B cell (primary cell): ENCODE data around the gene TBXA2R. TPM values are rescaled to one million over a fixed set of nuclear protein-coding genes. Genes with fewer than 3 reads are reported as not detected.

Experiments
- ATAC-seq: fragments of 200-7000 bp; cut with Tn5 transposase; one replicate; pipeline ENCODE4 v1.10.0; 2021; ENCODE audit warnings: low read depth, mild to moderate bottlenecking, moderate number of reproducible peaks, moderate library complexity
- CTCF ChIA-PET: fragments of 350-600 bp; sonication (Branson Sonifier 250); formaldehyde crosslinking; loops from one replicate; lab custom pipeline; 2021; ENCODE audit warnings: antibody characterized with exemption, inconsistent platforms; lab: Charles Lee
- POLR2A ChIA-PET: fragments of 350-600 bp; sonication (Branson Sonifier 250); formaldehyde crosslinking; loops from one replicate; lab custom pipeline; 2021; ENCODE audit warnings: antibody characterized with exemption; lab: Charles Lee
- DNase-seq: peaks from one replicate; pipeline ENCODE4 v3.0.0; 2013
- H2AFZ ChIP-seq: 2 replicates; pipeline ENCODE4 v1.6.1; 2012; ENCODE audit warnings: mild to moderate bottlenecking, low read depth, low read length; ENCODE audit not compliant: insufficient read depth, poor library complexity, severe bottlenecking
- H3K27ac ChIP-seq, 2 donors: 1 replicate in 1 of 2; 2 replicates in 1 of 2; pipeline ENCODE4 v1.5.1; 2012 to 2013; ENCODE audit warnings: low read length in 2 of 2, mild to moderate bottlenecking in 2 of 2, moderate library complexity in 1 of 2
- H3K27me3 ChIP-seq, 4 experiments: fragments of 200-600 bp in 1 of 4; sonication (generic) in 1 of 4; replicated peaks in 1 of 4; 1 replicate in 2 of 4; 2 replicates in 2 of 4; pipeline versions ENCODE4 v1.6.1 to v1.7.0; 2013 to 2016; ENCODE audit warnings: low read length in 3 of 4, mild to moderate bottlenecking in 2 of 4, mixed read lengths in 1 of 4, moderate library complexity in 1 of 4; ENCODE audit not compliant: insufficient read depth in 4 of 4, control insufficient read depth in 3 of 4; ENCODE audit errors: control extremely low read depth in 1 of 4
- H3K36me3 ChIP-seq, 2 experiments: replicated peaks in 1 of 2; 1 replicate in 1 of 2; 2 replicates in 1 of 2; pipeline versions ENCODE4 v1.6.1 to v1.7.1; 2013; ENCODE audit warnings: low read length in 1 of 2; ENCODE audit not compliant: insufficient read depth in 2 of 2, control insufficient read depth in 1 of 2; ENCODE audit errors: control extremely low read depth in 1 of 2, extremely low read depth in 1 of 2
- H3K4me1 ChIP-seq, 2 donors: fragments of 200-600 bp in 1 of 2; sonication (generic) in 1 of 2; 1 replicate in 1 of 2; 2 replicates in 1 of 2; pipeline versions ENCODE4 v1.5.1 to v1.6.1; 2013 to 2017; ENCODE audit warnings: low read length in 2 of 2; ENCODE audit not compliant: control insufficient read depth in 2 of 2, insufficient read depth in 2 of 2
- H3K4me2 ChIP-seq: replicated peaks from 2 replicates; pipeline ENCODE3; 2012; ENCODE audit warnings: mild to moderate bottlenecking, low read depth, low read length; ENCODE audit not compliant: poor library complexity, severe bottlenecking
- H3K4me3 ChIP-seq, 5 experiments: fragments of 200-600 bp in 1 of 5; sonication (generic) in 1 of 5; 1 replicate in 3 of 5; 2 replicates in 2 of 5; pipeline versions ENCODE4 v1.5.1 to v1.7.0; 2011 to 2016; ENCODE audit warnings: low read length in 4 of 5, mild to moderate bottlenecking in 4 of 5, low read depth in 2 of 5, control low read depth in 1 of 5, moderate library complexity in 1 of 5; ENCODE audit not compliant: insufficient read depth in 1 of 5; ENCODE audit errors: control extremely low read depth in 1 of 5, extremely low read depth in 1 of 5
- H3K79me2 ChIP-seq: fragments of 200-600 bp; sonication (generic); one replicate; pipeline ENCODE4 v1.6.0; 2016; ENCODE audit warnings: low read length; ENCODE audit not compliant: control insufficient read depth, insufficient read depth
- H3K9ac ChIP-seq: fragments of 200-600 bp; sonication (generic); 2 replicates; pipeline ENCODE4 v1.6.1; 2017; ENCODE audit warnings: mild to moderate bottlenecking, low read length, moderate library complexity
- H3K9me3 ChIP-seq, 3 donors: one replicate each; pipeline versions ENCODE4 v1.6.1 to v1.7.1; 2013; ENCODE audit warnings: low read length in 2 of 3; ENCODE audit not compliant: control insufficient read depth in 2 of 3, insufficient read depth in 1 of 3; ENCODE audit errors: control extremely low read depth in 1 of 3
- H4K20me1 ChIP-seq: 2 replicates; pipeline ENCODE4 v1.6.0; 2012; ENCODE audit warnings: mild to moderate bottlenecking, low read length; ENCODE audit not compliant: insufficient read depth, control insufficient read depth, poor library complexity, severe bottlenecking
- H3K27ac Mint-ChIP-seq: one replicate; pipeline ENCODE4 v1.8.0; 2021; ENCODE audit warnings: mixed read lengths
- H3K27me3 Mint-ChIP-seq: one replicate; pipeline ENCODE4 v1.8.0; 2021; ENCODE audit warnings: mixed read lengths
- H3K4me1 Mint-ChIP-seq: one replicate; pipeline ENCODE4 v1.8.0; 2021; ENCODE audit warnings: mixed read lengths
- H3K4me3 Mint-ChIP-seq: one replicate; pipeline ENCODE4 v1.8.0; 2021; ENCODE audit warnings: mixed read lengths
- H3K9me3 Mint-ChIP-seq: one replicate; pipeline ENCODE4 v1.8.0; 2022; ENCODE audit warnings: mixed read lengths; ENCODE audit not compliant: insufficient read depth
- CTCF ChIP-seq: fragments of 200-600 bp; IDR thresholded peaks from one replicate; pipeline ENCODE4 v1.8.0; 2022; ENCODE audit warnings: antibody characterized with exemption, mild to moderate bottlenecking
- EZH2 ChIP-seq: IDR thresholded peaks from 2 replicates; pipeline ENCODE4 v1.6.1; 2012; ENCODE audit warnings: borderline replicate concordance, low read depth, mild to moderate bottlenecking, moderate library complexity, low read length; ENCODE audit not compliant: insufficient read depth, poor library complexity, severe bottlenecking
- WGBS: methylation state at CpG from one replicate; pipeline ENCODE4 v1.1.5; 2013; ENCODE audit warnings: missing lambda C conversion rate; ENCODE audit not compliant: insufficient coverage; 5-methylcytosine and 5-hydroxymethylcytosine counted together
- intact Hi-C: fragments of 100-400 bp; cut with micrococcal nuclease; formaldehyde crosslinking; loops from one replicate; pipeline ENCODE4 v1.10.0; 2022
- polyA plus RNA-seq: library from polyadenylated mRNA; depleted of rRNA; stranded (reverse); fragments of >200 nt; gene quantifications from 2 replicates; pipeline ENCODE4 v1.2.3, GENCODE V29; 2012
- total RNA-seq, 2 donors: library from RNA; stranded (reverse); fragments of 120-200 nt in 1 of 2; gene quantifications; 1 replicate in 1 of 2; 2 replicates in 1 of 2; pipeline versions ENCODE4 v1.2.3 to v1.2.4, GENCODE V29; 2013 to 2022

The TBXA2R gene
- total and polyA plus RNA-seq, 2 donors (not counting 1 experiment from before 2014, with no cell fraction given) = 3.9 to 7.9 TPM

DNA sequence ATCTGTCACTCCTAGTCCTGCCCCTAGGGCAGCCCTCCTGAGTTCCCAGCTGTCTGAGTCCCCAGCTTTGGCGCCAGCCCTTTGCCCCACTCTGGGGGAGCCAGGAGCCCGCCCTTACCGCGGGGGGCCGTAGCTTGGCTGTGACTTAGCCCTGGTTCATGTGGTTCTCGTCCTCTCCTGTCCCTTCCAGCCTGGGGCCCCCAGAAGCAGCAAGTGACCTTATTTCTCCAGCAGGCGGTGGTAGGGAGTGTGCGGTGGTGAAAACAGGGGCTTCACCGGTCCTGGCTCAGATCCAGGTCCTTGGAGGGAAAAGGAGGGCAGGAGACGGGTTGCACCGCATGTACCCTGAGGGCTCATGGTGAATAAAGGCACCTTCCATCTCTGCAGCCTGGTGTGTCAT is 13.5 kb downstream of the TBXA2R start:
- Histone ChIP-seq H3K27me3 (no peaks in the 10 kb centered on the region), H3K36me3 (no peaks in the 10 kb centered on the region), H3K27ac (no peak overlapping the region), H3K79me2 (no peaks in the 10 kb centered on the region), H3K4me1 (no peaks in the 10 kb centered on the region), H3K4me2 (no peak overlapping the region), H4K20me1 (no peaks in the 10 kb centered on the region), H2AFZ (no peak overlapping the region), H3K9ac (no peak overlapping the region), H3K9me3 (peaks cover 0 to 17% (median 0%) of the 10 kb centered on the region in 3 donors), H3K4me3 (no peak overlapping the region)
- ATAC-seq = no peak
- no peak for DNase-seq
- TF ChIP-seq CTCF (no peak), EZH2 (no peak)
- H3K4me3 Mint-ChIP-seq = no peak overlapping the region
- 92% methylated on average over 10 of the region's 11 CpGs for WGBS
- no peaks in the 10 kb centered on the region for H3K9me3 Mint-ChIP-seq
- no peak overlapping the region for H3K27ac Mint-ChIP-seq
- H3K4me1 Mint-ChIP-seq = no peaks in the 10 kb centered on the region
- no peaks in the 10 kb centered on the region for H3K27me3 Mint-ChIP-seq
- ChIA-PET CTCF (no interaction called here), POLR2A (no interaction called here)
- intact Hi-C loops = no loop called here

DNA sequence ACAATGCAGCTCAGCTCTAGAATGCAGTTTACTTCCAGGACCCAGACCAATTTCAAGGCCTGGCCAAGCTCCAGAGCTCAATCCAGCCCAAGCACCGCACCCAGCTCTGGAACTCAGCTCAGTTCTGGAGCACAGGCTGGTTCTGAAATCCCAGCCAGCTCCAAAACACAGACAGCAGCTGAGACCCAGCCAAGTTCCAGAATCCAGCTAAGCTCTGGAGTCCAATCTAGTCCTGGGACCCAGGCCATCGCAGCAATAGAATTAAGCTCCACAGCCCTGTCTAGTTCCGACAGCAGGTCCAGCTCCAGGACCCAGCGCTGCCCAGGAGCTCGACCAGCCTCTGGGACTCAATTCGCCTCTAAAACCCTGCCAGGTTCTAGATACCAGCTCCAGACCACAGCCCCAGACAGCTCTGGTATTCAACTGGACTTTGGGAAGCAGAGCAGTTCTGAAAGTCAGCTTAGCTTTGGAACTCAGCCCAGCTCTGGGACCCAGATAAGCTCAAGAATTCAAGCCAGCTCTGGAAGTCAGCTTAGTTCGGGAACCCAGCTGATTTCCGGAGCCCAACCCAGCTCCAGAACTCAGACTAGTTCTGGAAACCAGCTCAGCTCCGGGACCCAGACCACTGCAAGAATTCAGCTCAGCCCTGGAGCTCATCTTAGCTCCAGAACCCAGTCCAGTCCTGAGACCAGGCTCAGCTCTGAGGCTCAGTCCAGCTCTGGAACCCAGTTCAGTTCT is 14.6 kb downstream of the TBXA2R start:
- no peaks in the 10 kb centered on the region for H3K27me3 Mint-ChIP-seq
- H3K4me3 ChIP-seq = no peak overlapping the region
- H3K27ac Mint-ChIP-seq = no peak overlapping the region

More for the DNA sequence above, 14.6 kb downstream of the TBXA2R start:
- DNase-seq (no peak), ATAC-seq (no peak)
- WGBS = 96% methylated on average over 9 of the region's 9 CpGs
- Histone ChIP-seq H2AFZ (no peak overlapping the region), H3K9ac (no peak overlapping the region), H3K36me3 (no peaks in the 10 kb centered on the region), H3K79me2 (no peaks in the 10 kb centered on the region), H3K27ac (no peak overlapping the region), H4K20me1 (no peaks in the 10 kb centered on the region), H3K27me3 (no peaks in the 10 kb centered on the region), H3K4me1 (no peaks in the 10 kb centered on the region), H3K4me2 (no peak overlapping the region), H3K9me3 (peaks cover 0 to 17% (median 0%) of the 10 kb centered on the region in 3 donors)
- TF ChIP-seq CTCF (no peak), EZH2 (no peak)
- Mint-ChIP-seq H3K4me3 (no peak overlapping the region), H3K4me1 (no peaks in the 10 kb centered on the region), H3K9me3 (no peaks in the 10 kb centered on the region)
- intact Hi-C loops = no loop called here
- POLR2A ChIA-PET = no interaction called here
- CTCF ChIA-PET = interaction anchor here (0.6 to 2.6 kb wide), 8 partner anchors 10 to 640 kb away, joined by 3 to 9 read pairs (median 4); no protein-coding TSS in a partner anchor
